GM19025 (cell line): Measurements from ENCODE around the gene SEM1.
"Not testable (repeated sequence)": the region's sequence is repeated elsewhere in the genome, so short reads cannot be mapped to it uniquely, and the experiment has no call there.

ENCODE experiments used
- ATAC-seq: cut with Tn5 transposase; IDR thresholded peaks from one replicate; pipeline ENCODE4 v1.9.1; 2021; ENCODE audit warnings: mild to moderate bottlenecking, low read depth, moderate library complexity; ENCODE audit not compliant: unreplicated experiment

SEM1 gene

GRCh38 chr7:96709381-96710228, at the start of gene SEM1:
Gene SEM1, minus strand, starts transcription at chr7:96709846. Its CDS starts 83 bp downstream, at chr7:96709763.
- ATAC-seq = peak; percentile 85

- not testable (repeated sequence) for ATAC-seq
These were observed 48.2 kb upstream of the SEM1 start for GRCh38 chr7:96757880-96758279.

GRCh38 chr7:96747418-96747940, 37.8 kb upstream of the SEM1 start:
- no peak for ATAC-seq

DNA sequence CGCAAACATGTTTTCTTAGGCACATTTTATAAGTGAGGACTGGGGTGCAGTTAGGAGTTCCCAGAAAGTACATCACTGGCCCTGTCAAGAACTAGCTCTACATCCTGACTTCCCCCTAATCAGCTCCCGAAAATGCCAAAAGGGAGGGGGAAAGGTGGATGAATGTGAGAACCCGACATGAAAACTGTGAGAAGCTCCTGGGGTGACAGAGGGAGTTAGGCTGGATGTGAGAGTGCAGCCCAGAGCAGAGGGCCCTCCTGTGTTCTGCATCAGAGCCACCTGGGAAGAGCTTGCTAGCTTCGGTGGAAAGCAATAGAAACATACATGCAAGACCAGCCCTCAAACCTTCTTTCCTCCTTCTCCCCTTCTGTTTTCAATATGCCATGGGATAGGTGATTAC, 30.5 kb upstream of the SEM1 start:
- no peak for ATAC-seq

- no peak for ATAC-seq
These were observed 30.0 kb upstream of the SEM1 start for GRCh38 chr7:96739609-96740008.

- ATAC-seq = no peak
These were observed 29.5 kb upstream of the SEM1 start for GRCh38 chr7:96739167-96739566.

DNA sequence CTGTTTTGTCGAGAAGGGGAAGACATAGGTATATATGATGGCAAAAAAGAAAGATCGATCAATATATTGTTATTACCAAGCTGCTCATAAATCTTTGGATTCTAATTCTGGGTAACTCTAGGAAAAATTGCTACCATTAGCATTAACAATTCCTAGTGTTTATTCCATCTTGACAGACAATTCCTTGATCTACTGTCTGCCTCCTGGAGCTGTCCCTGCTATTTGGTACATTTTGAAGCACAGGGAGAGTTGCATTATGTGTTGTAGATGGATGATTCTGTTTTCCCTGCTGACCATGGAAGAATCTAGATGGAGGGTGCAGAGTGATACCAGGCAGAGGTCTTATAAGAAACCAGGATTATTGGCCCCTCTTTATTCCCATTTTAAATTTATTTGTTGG, 29.1 kb upstream of the SEM1 start:
- no peak for ATAC-seq

GRCh38 chr7:96737545-96738050, 28.0 kb upstream of the SEM1 start:
- no peak for ATAC-seq

DNA sequence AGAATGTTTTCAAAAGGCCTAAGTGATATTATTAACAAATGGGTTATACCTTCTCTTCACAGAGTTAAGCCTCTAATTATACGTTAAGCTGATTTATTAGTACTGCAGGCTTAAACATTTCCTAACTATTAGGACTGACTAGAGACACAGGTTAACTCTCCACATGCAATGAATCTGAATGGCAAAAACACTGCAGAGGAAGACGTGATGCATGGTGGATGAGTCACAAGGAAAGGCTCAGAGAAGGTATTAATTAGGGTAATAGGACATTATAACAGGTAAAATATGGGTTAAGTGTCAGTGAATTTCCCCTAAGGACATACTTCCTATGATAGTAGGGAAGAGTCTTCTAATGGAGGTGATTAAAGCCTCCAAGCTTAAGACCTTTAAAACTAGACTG, 24.7 kb upstream of the SEM1 start:
- no peak for ATAC-seq

- ATAC-seq = no peak
These were observed 20.2 kb upstream of the SEM1 start for GRCh38 chr7:96729820-96730219.

DNA sequence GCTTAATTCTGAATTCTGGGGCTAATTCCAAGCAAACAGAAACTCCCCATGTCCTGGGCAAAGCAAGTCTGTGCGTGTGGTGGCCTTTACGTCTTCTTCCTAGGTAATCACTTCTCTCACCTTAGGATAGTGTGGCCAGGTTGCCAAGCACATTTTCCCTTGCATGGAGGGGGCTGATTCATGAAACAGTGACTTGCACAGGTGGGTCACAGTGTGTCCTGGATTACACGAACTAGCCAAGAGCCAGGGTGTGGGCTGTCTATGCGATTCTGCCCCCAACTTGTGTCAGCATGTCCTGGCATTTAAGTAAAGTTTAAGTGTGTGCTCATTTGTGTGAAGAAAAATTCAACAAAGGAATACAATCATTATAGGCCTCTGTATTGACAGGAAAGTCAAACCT, 18.5 kb upstream of the SEM1 start:
- ATAC-seq = no peak

DNA sequence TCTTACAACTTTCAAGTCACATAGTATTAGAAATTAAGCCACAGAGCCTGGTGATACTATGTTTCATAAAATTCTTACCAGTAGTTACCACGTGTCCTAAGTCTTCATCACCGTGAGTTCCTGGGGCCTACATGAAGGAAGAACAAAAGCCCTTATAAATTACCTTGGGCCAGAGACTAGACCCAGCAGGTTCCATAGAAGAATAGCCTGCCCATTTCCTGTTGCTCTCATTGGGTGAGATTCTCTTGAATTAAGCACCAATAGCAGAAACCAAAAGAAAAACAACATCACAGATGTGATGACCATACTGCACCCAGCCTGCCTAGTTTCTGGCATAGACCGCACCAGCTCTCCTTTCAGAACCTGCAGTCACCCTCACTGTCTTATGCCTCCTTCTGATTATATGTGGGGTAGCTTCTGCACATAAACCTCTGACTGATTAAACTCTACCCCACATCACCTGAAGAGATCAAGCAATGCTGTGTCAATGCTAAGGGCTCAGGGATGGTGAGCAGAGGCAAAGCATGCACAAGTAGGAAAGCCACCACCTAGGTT, 18.0 kb upstream of the SEM1 start:
- ATAC-seq = no peak

DNA sequence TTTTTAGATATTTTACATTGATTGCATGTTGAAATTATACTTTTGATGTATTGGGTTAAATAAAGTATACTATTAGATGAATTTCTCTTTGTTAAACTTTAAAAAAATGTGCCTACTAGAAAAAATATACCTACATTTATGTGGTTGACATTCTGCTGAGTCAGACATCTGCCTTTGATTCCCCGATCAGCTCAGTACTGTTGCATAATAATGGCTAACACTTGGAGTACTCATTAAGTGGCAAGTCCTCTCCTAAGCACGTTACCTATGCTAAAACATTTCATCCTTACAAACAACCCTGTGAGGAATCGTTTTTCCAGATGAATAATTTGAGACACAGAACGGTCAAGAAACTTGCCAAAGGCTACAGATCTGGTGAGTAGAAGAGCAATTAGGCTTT, 14.0 kb upstream of the SEM1 start:
- no peak for ATAC-seq

DNA sequence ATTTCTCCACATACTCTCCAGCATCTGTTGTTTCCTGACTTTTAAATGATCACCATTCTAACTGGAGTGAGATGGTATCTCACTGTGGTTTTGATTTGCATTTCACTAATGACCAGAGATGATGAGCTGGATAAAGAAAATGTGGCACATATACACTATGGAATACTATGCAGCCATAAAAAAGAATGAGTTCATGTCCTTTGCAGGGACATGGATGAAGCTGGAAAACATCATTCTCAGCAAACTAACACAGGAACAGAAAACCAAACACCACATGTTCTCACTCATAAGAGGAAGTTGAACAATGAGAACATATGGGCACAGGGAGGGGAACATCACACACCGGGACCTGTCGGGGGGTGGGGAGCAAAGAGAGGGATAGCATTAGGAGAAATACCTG, 13.3 kb upstream of the SEM1 start:
- ATAC-seq = not testable (repeated sequence)

DNA sequence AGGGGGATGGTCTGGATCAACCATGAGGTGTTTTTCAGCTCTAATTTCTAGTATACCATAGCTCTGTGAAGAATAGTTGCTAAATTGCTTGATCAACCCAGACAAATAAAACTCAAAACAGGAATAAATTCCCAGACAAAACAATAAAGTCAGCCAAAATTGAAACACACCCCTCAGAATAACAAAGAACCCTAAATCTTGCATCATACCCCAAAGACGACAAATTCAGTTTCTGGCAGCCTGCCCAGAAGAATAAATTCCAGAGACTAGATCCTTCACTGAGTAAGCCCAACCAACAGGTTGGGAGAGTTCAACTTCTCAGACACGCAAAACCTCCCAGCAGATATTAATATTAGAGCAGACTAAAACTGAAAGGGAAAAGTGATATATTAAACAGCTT, 11.2 kb upstream of the SEM1 start:
- ATAC-seq = no peak

GRCh38 chr7:96719164-96719563, 9.5 kb upstream of the SEM1 start:
- ATAC-seq = no peak

DNA sequence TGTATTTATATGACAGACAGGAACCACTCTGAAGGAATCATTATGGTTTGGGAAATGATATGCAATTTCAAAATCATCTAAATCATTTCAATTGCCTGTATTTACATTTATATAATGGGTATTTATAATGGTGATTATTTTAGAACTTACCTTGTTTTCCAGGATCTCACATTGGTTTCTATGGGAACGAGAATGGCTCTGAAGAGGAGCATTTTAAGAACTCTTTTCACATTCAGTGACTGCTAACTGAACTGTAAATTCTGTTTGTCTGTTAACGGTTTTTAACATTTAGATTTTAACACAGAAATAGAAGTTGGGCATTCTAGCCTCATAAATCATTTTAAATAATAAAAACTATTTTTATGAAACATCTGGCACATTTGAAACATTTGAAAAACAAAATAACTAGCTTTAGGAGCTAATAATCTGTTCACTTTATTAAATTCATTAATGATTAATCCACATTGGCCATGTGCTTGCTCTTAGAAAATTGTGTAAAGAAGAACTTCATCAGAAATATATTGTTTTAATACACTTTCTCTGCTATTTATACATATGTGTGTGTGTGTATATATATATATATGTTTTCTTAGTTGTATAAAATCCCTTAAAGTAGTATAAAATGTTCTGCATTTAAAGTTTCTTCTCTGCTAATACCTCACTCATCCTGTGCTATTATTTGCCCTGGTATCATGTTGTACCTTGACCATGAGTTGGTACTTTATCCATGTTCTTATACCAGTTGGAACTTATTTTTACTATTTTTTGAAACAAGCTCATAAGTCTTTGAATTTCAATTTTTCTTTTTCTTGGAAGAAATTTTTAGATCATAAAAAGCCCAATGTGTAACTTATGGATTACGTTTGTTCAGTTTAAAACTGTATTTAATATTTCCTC, 8.7 kb upstream of the SEM1 start:
- ATAC-seq = no peak

DNA sequence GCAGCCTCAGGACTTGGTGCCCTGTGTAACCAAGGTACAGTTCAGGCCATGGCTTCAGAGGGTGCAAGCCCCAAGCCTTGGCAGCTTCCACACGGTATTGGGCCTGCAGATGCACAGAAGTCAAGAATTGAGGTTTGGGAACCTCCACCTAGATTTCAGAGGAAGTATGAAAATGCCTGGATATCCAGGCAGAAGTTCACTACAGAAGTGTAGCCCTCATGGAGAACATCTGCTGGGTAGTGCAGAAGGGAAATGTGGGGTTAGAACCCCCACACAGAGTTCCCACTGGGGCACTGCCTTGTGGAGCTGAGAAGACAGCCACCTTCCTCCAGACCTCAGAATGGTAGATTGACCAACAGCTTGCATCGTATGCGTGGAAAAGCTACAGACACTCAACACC, 3.4 kb upstream of the SEM1 start:
- ATAC-seq = no peak

- ATAC-seq = no peak
These were observed 898 bp upstream of the SEM1 start for GRCh38 chr7:96710544-96710943.

- no peak for ATAC-seq
These were observed 774 bp downstream of the SEM1 start for GRCh38 chr7:96708872-96709271.
